COLO668 (cell line): ENCODE measurements around the gene BMPER.

Experiments used
- DNase-seq: peaks from one replicate; lab custom pipeline; 2025; ENCODE audit not compliant: unreplicated experiment; lab: John Stamatoyannopoulos, UW

Gene BMPER

DNA sequence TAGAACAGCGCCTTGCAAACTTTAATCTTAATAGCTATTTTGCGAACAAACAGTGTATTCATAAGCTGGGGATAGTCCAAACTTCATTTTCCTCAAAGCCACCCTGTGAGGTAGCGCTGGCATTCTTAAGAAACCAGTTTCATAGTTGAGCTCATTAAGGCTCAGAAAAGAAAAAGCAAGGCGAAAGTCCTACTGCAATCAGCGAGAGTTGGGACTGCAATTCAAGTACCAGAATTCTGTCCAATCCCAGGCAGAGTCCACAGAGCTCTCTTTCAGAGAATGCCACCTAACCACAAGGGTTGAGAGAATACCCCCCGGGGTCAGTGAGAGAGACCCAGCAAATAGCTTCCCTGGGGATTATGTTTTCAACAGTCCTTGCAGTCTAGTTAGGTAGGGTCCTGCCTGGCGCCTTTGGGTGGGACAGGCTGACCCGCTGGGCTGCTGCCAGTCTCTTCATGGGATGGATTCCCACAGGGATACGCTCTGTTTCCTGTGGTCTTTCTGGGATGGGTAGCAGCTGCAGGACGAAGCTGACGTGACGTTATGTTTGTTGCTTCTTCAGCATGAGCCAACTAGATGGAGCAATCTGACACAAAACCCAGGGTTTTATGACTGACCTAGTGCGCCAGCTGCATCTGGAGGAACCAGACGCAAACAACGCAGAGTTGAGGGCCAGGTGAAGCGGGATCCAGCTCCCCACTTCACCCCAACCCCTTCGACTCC, 16.0 kb downstream of the BMPER start:
- no peak for DNase-seq

DNA sequence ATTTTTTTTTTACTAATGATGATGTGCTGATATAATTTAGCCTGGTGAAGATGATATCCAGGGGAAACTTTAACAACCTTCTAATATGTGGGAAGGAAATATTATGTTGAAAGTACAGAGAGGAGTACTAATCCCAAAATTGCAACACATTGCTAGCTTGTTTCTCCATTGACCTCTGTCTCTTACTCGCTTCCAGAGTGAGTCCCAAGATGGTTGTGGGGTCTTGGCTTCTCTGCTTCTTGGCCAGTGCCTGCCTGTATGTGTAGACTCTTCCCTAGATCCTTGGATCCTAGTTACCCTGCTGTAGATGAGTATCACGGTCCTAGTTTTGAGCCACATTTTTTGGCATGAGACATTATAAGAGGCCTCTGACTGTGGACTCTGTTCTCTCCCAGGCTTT, 17.5 kb downstream of the BMPER start:
- no peak for DNase-seq

DNA sequence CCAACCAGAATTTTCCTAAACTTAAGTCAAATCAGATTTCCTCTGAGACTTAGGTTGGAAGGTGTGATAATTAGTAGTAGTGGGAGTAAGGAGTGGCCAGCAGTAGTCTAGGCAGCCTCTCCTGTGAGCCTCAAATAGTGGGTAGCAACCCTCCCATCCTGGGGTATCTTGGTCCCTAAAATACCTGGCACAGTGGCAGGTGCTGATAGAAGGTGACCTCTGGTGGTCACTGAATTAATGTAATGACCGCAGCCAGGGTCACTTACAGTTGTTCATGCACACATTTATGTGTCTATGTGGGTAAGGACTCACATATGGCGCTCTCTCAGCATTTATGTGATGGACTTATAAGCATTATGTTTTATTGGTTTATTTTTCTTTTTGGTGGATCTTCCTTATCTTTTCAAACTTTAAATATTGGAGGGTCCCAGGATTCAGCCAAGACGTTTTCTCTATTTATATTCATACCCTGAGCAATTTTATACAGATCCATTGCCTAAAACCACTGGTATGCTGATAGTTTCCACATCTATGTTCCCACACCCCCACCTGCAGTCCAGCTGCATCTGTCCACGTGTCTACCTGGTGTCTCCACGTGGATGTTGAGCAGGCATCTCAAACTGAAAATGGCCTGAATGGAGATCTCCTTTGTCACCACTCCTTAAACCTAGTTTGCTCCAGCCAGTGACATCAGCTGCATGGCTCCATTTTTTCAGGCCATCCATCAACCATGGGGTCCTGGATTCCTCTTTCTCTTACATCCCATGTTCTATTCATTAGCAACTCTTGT, 18.3 kb downstream of the BMPER start:
- DNase-seq: no peak

DNA sequence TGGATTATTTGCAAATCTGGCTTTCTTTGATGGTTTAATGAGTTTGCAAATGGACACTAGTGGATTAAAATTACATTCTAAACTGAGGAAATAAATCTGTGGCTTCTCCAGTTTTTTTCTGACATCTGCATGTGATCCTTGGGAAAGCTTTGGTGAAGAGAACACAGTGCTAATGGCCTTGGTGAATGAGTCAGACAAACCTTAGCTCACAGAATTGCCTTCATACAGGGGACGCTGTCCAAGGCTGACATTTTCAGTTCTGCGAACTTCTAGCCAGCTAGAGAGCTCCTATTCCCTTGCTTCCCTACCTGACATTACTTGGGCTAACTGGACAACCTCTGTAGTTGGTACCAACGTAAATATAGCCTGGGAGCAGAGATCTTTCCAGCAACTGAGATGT, 21.2 kb downstream of the BMPER start:
- DNase-seq: no peak

DNA sequence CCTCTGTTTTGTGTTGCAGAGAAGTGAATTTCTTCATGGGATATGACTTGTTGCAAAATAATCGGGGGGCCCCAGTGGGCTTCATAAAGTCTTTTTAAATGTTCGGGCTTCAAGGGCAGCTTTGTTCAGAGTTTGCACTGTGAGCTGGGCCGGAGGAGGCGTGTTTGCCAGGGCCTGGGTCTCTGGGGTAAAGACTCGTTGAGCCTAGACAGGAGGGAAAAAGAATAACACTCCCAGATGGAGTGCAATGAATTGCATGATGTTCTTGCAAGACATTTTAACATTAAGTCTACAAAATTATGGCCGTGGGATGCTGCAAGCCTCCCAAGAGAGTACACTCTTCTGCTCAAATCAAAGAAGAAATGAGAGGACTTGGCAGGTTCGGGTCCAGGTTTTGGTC, 23.6 kb downstream of the BMPER start:
- no peak for DNase-seq

DNA sequence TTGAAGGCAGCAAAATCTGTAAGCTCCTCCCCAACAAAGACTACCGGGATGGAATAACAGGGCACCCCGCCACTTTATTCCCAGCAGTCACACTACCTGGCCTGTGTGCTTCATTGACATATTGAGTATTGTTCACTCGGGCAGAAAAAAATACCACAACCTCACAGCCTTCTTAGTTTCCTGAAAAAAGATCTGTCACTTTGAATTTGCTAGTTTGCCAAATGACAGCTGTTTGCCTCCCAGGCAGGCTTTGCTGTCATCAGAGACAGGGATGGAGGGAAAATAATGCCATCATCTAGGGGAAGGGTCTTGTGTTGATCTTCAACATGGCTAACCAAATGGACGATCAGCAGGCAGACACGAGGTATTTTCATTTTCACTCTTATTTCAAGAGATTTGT, 26.9 kb downstream of the BMPER start:
- no peak for DNase-seq

DNA sequence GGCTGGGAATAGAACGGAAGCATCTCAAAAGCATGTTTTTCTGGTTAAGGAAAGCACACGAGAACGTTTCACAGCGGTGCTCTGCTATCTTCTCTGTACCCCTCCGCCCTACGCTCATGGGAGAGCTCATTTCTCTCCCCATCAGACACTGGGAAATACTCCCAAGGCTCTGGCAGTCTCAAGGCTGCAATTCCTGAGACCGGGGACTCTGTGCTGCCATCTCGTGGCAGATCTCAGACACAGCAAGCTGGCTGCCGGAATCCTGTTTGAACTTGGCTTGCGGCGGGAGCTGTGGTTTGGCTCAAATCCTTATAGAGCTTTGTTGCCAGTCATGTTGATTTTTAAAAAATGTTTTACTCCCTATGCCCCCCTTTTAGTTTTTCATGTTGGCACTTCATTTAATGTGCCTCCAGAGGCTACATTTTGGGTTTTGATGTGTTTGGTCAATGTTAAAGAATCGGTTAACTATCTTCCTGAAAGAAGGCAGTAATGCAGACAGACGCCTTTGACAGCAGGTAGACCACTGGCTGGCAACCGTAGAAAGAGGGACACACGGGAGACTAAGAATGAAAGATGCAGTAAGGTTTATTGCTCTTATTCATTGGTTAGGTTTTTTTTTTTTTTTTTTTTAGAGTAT, 27.6 kb downstream of the BMPER start:
- peak; percentile 78 for DNase-seq

DNA sequence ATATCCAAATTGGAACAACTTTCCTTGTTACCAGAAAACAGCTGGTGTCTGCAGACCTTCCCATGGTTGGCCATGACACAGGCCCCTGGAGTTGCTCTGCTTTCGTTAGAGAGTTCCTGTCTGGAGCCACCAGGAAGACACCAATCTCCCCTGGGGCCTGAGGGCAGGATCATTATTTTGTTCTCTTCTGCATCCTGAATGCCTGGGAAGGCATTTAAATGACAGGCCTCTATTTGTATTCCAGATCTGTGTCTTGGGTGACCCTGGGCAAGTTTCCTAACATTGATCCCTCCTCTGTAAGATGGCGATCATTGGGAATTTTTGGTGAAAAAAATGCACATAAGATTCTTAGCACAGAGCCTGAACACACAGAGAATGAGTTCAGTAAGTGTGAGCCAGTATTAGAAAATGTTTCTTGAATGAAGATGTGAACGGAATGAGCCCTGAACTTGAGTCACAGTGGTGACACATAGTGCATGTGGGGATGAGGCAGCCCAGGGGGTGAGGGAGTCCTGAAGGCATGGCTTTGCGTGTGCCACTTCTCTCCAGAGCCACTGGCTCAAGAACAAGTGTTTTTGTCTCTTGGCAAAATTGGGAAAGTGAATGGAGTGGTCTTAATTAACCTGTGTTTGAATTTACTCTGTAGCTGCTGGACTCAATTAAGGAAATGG, 28.4 kb downstream of the BMPER start:
- no peak for DNase-seq

- no peak for DNase-seq
Measured at GRCh38 chr7:33934391-33934790, 29.1 kb downstream of the BMPER start.

DNA sequence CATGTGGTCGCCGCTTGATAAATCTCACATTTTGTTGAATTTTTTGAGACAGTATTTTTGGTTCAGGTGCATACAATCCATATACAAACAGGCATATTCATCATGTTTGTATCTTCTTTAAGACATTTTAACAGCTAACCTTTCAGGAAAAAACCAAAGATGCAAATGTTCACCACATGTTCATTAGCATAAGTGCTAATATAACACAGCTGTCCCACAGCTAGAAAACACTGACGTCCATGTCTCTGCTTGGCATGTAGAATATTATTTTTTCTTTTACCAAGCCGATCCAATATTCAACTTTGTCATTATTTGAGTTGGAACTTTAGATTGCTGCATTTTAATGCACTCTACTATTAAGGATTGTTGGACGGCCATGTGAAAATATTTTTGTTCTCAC, 31.2 kb downstream of the BMPER start:
- DNase-seq: no peak

DNA sequence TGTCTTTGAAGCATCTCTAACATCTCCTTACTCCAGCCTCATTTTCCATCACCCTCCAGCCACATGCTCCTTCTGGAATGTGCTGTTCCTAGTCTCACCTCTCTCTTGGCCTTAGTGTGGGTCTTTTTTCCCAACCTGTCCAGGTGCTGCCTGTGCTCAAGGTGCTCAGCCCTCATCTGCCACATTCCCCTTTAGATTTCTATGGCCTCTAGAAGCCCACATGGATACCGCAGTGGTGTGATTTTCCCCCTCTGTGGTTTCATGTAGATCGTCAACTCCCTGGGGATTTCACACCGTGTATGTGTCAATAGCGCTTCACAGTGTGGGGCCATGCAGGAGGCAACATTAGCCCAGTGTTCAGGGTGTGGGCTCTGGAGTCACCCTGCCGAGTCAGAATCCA, 32.5 kb downstream of the BMPER start:
- DNase-seq: no peak

DNA sequence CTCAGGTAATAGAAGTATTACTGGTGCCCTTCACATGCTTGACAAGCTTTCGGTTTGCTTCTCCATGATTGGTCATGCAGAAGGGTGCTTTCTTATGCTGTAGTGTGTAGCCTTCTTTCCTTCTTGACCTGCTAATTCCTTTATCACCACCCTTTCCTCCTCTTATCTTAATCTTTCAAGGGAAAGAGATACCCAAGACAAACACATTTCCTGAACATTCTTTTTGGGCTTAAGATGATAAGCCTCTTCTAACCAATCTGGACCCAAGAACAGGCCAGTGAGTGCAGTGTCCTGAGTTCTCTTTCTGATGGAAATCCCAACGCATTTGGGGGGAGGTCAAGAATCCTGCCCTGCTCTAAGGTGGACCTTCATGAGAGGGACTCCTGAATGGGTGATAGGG, 33.8 kb downstream of the BMPER start:
- DNase-seq: no peak

GRCh38 chr7:33940503-33940902, 35.2 kb downstream of the BMPER start:
- no peak for DNase-seq

DNA sequence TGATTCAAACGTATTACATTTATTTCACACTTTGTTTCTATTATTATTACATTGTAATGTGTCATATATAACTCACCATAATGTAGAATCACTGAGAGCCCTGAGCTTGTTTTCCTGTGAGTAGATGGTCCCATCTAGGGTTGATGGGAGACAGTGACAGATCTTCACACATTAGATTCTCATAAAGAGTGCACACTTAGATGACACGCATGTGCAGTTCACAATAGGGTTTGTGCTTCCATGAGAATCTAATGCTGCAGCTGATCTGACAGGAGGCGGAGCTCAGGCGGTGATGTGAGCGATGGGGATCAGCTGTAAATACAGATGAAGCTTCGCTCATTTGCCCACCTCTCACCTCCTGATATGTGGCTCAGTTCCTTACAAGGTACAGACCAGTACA, 36.1 kb downstream of the BMPER start:
- DNase-seq: no peak

GRCh38 chr7:33946094-33946699, 40.9 kb downstream of the BMPER start:
- no peak for DNase-seq

DNA sequence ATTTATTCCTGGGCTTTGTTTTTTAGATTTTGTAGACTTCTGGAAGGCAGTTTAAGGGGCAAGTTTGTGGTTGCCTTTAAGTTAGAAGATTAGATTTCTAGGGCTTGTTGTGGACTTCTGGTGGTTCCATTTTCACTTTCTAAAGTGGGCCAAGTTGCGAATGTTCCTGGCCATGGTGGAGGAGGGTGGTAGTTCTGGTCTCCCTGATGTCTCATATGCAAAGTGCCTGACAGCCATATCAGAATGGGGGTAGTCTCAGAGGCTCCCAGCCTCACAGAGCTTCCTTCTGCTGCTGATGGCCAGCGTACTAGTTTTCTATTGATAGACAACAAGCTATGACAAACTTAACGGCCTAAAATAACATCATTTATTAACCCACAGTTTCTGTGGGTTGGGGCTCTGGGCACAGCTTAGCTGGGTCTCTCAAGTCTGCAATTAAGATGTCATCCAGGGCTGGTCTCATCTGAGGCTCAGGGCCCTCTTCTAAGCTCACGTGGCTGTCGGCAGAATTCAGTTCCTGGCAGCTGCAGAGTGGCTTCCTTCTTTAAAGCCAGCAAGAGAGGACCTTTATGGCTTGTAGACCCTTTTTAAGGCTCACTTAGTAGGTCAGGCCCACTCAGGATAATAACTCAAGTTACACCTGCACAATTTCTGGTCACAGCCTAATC, 44.8 kb downstream of the BMPER start:
- DNase-seq: no peak

DNA sequence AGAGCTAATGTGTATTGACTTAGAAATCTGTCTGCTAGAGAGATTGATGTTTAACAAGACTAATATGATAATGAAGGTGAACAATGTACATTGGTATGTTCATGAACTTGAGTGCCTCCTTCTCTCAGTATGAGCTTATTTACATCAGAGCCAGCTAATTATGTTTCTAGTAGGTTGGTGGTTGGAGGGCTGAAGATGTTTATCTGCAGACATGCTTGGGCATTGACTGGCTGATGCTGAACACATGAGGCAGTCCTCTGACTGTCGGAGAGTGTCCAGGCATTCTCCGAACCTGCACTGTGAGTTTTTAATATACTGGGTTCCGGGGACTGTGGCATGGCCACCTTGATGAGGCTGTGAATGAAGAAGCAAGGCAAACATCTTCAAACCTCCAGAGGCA, 47.5 kb downstream of the BMPER start:
- no peak for DNase-seq

DNA sequence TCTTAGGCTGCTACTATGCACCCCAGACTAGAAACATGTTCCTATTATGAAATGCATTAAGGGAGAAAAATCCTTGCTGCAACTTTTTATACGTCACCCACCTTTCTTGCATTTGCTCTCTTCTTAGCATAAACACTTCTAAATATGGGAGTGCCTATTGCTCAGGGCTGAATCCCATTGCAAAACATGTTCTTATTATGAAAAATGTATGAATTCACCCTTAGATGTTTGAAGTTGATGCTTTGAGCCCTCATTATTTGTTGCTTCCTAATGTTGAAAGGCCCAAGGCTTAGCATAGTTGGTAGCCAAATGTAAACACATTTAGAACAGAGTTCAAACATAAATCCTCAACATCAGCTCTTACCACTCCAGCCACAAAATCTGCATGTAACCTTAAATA, 52.8 kb downstream of the BMPER start:
- no peak for DNase-seq

- no peak for DNase-seq
Measured at GRCh38 chr7:33959676-33960075, 54.3 kb downstream of the BMPER start.

GRCh38 chr7:33961948-33962347, 56.6 kb downstream of the BMPER start:
- DNase-seq: no peak
